ENCODE measurements around the gene SLC35C1.

DNA sequence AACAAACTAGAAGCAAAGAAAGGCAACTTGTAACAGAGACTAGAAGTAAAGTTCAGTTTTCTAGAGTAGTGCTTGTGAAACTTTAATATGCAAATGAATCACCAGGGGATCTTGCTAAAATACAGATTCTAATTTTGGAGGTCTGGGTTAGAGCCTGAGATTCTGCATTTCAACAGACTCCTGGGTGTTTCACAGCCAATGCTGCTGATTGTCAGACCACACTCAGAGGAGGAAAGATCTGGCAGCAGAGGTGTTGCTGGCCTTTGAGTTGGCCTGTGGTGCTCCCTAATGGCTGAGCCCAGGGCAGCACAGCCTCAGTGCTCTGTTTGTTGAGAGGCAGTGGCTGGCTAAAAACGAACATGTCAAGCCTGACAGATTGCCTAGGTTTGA lies 47.8 kb downstream of the SLC35C1 start:
- TF ChIP-seq, protein P1, sequence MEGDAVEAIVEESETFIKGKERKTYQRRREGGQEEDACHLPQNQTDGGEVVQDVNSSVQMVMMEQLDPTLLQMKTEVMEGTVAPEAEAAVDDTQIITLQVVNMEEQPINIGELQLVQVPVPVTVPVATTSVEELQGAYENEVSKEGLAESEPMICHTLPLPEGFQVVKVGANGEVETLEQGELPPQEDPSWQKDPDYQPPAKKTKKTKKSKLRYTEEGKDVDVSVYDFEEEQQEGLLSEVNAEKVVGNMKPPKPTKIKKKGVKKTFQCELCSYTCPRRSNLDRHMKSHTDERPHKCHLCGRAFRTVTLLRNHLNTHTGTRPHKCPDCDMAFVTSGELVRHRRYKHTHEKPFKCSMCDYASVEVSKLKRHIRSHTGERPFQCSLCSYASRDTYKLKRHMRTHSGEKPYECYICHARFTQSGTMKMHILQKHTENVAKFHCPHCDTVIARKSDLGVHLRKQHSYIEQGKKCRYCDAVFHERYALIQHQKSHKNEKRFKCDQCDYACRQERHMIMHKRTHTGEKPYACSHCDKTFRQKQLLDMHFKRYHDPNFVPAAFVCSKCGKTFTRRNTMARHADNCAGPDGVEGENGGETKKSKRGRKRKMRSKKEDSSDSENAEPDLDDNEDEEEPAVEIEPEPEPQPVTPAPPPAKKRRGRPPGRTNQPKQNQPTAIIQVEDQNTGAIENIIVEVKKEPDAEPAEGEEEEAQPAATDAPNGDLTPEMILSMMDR (conservative IDR thresholded peaks at IDR 0.05), result no peak
- TF ChIP-seq EZH2 (IDR thresholded peaks at IDR 0.05; ENCODE audit: low read depth), result no peak
